WTC11 (cell line): Measurements from ENCODE around the gene SEC16A.

Source experiments
- ARID4B ChIP-seq: sonication (generic); formaldehyde crosslinking; IDR thresholded peaks from 2 replicates; pipeline ENCODE4 v1.8.0; 2023; ENCODE audit warnings: missing genetic modification reagents, mild to moderate bottlenecking, borderline replicate concordance
- CDX4 ChIP-seq: fragments of 250-450 bp; sonication (Bioruptor Pico); IDR thresholded peaks from 2 replicates; pipeline ENCODE4 v1.9.0; 2021; ENCODE audit warnings: moderate library complexity, mild to moderate bottlenecking, inconsistent platforms, borderline replicate concordance
- CREB1 ChIP-seq: sonication (generic); formaldehyde crosslinking; IDR thresholded peaks from 2 replicates; pipeline ENCODE4 v1.8.0; 2023; ENCODE audit warnings: mild to moderate bottlenecking, missing genetic modification reagents
- CTCF ChIP-seq: fragments of 200-600 bp; IDR thresholded peaks from 2 replicates; pipeline ENCODE4 v1.8.0; 2022; ENCODE audit warnings: antibody characterized with exemption
- HMGXB4 ChIP-seq: sonication (generic); formaldehyde crosslinking; IDR thresholded peaks from 2 replicates; pipeline ENCODE4 v1.8.1; 2023; ENCODE audit warnings: mild to moderate bottlenecking, moderate library complexity, missing genetic modification reagents
- MAX ChIP-seq: sonication (generic); formaldehyde crosslinking; IDR thresholded peaks from 2 replicates; pipeline ENCODE4 v1.8.0; 2022; ENCODE audit warnings: mild to moderate bottlenecking, missing genetic modification reagents
- NFYB ChIP-seq: sonication (generic); formaldehyde crosslinking; conservative IDR thresholded peaks from 2 replicates; pipeline ENCODE4 v1.8.0; 2022; ENCODE audit warnings: low read depth, missing genetic modification reagents
- NR2C2 ChIP-seq: sonication (generic); formaldehyde crosslinking; IDR thresholded peaks from 2 replicates; pipeline ENCODE4 v1.8.0; 2022; ENCODE audit warnings: mild to moderate bottlenecking, missing genetic modification reagents
- PREB ChIP-seq: sonication (generic); formaldehyde crosslinking; IDR thresholded peaks from 2 replicates; pipeline ENCODE4 v1.8.1; 2022; ENCODE audit warnings: mild to moderate bottlenecking, missing genetic modification reagents, moderate library complexity, borderline replicate concordance
- TP53 ChIP-seq: sonication (generic); formaldehyde crosslinking; IDR thresholded peaks from 2 replicates; pipeline ENCODE4 v1.8.1; 2023; ENCODE audit warnings: mild to moderate bottlenecking, missing genetic modification reagents
- USF2 ChIP-seq: sonication (generic); formaldehyde crosslinking; IDR thresholded peaks from 2 replicates; pipeline ENCODE4 v1.8.1; 2023; ENCODE audit warnings: mild to moderate bottlenecking, missing genetic modification reagents, moderate library complexity
- ZNF138 ChIP-seq: sonication (generic); formaldehyde crosslinking; conservative IDR thresholded peaks from 2 replicates; pipeline ENCODE4 v1.8.1; 2022; ENCODE audit warnings: mild to moderate bottlenecking, moderate library complexity, missing genetic modification reagents

GRCh38 chr9:136511144-136511669 lies 28.4 kb upstream of the SEC16A start:
- no peak for TF ChIP-seq CTCF
- TF ChIP-seq MAX (CRISPR knock-in tag), result no peak
- no peak for TF ChIP-seq ARID4B (CRISPR knock-in tag)
- TF ChIP-seq CREB1 (CRISPR knock-in tag), result no peak
- no peak for TF ChIP-seq CDX4 (CRISPR knock-in tag)
- no peak for TF ChIP-seq HMGXB4 (CRISPR knock-in tag)
- no peak for TF ChIP-seq TP53
- TF ChIP-seq USF2, result no peak
- TF ChIP-seq ZNF138 (CRISPR knock-in tag), result no peak
- TF ChIP-seq PREB (CRISPR knock-in tag), result no peak
- TF ChIP-seq NR2C2 (CRISPR knock-in tag), result no peak
- no peak for TF ChIP-seq NFYB (CRISPR knock-in tag)
